Keratinocyte (primary cell): ENCODE measurements around the gene AUH. TPM values are rescaled to one million over a fixed set of nuclear protein-coding genes. Genes with fewer than 3 reads are reported as not detected.

ENCODE experiments used
- DNase-seq: peaks from one replicate; pipeline ENCODE4 v3.0.0-alpha.2; 2011; ENCODE audit warnings: low read depth, missing footprints, low spot score
- FAIRE-seq: peaks from 2 replicates; lab custom pipeline; 2011; peaks lifted over from hg19 to GRCh38; lab: Jason Lieb, UNC
- H2AFZ ChIP-seq: 2 replicates; pipeline ENCODE4 v1.6.0; 2012; ENCODE audit warnings: low read length, control low read depth, inconsistent platforms; ENCODE audit not compliant: control insufficient read depth
- H3K27ac ChIP-seq: 2 replicates; pipeline ENCODE4 v1.5.1; 2011; ENCODE audit warnings: low read length; ENCODE audit not compliant: control insufficient read depth, insufficient read depth
- H3K27me3 ChIP-seq: 3 replicates; pipeline ENCODE4 v1.6.0; 2011; ENCODE audit warnings: low read length; ENCODE audit not compliant: control insufficient read depth, insufficient read depth; ENCODE audit errors: extremely low read depth
- H3K36me3 ChIP-seq, 2 experiments: 2 replicates in 1 of 2; 3 replicates in 1 of 2; pipeline ENCODE4 v1.5.1; 2011; ENCODE audit warnings: low read length in 2 of 2, mild to moderate bottlenecking in 1 of 2; ENCODE audit not compliant: control insufficient read depth in 2 of 2, insufficient read depth in 2 of 2; ENCODE audit errors: extremely low read depth in 1 of 2
- H3K4me1 ChIP-seq: 3 replicates; pipeline ENCODE4 v1.5.1; 2011; ENCODE audit warnings: low read length; ENCODE audit not compliant: control insufficient read depth, insufficient read depth; ENCODE audit errors: extremely low read depth
- H3K4me2 ChIP-seq: 3 replicates; pipeline ENCODE4 v1.6.0; 2011; ENCODE audit warnings: low read depth, low read length; ENCODE audit not compliant: control insufficient read depth, insufficient read depth; ENCODE audit errors: extremely low read depth
- H3K4me3 ChIP-seq, 3 experiments: fragments of 200-600 bp in 1 of 3; sonication (generic) in 1 of 3; 2 replicates in 2 of 3; 3 replicates in 1 of 3; pipeline ENCODE4 v1.5.1; 2011 to 2016; ENCODE audit warnings: low read length in 3 of 3, mild to moderate bottlenecking in 3 of 3, control low read depth in 2 of 3, inconsistent platforms in 1 of 3, low read depth in 1 of 3, mixed read lengths in 1 of 3, mixed run types in 1 of 3, moderate library complexity in 1 of 3; ENCODE audit not compliant: control insufficient read depth in 2 of 3, insufficient read depth in 2 of 3; ENCODE audit errors: extremely low read depth in 1 of 3
- H3K79me2 ChIP-seq: 2 replicates; pipeline ENCODE4 v1.6.0; 2012; ENCODE audit warnings: low read length; ENCODE audit not compliant: control insufficient read depth, insufficient read depth
- H3K9ac ChIP-seq: 3 replicates; pipeline ENCODE4 v1.6.0; 2011; ENCODE audit warnings: low read length; ENCODE audit not compliant: control insufficient read depth, insufficient read depth; ENCODE audit errors: extremely low read depth
- H3K9me1 ChIP-seq: 3 replicates; pipeline ENCODE4 v1.6.0; 2011; ENCODE audit warnings: low read length; ENCODE audit not compliant: control insufficient read depth, insufficient read depth; ENCODE audit errors: extremely low read depth
- H3K9me3 ChIP-seq: 2 replicates; pipeline ENCODE4 v1.5.1; 2012; ENCODE audit warnings: low read depth, low read length; ENCODE audit not compliant: control insufficient read depth
- H4K20me1 ChIP-seq: 3 replicates; pipeline ENCODE4 v1.6.0; 2011; ENCODE audit warnings: low read length; ENCODE audit not compliant: control insufficient read depth, insufficient read depth; ENCODE audit errors: extremely low read depth
- EZH2 ChIP-seq: IDR thresholded peaks from one replicate; pipeline ENCODE4 v1.6.1; 2012; ENCODE audit warnings: inconsistent platforms, mild to moderate bottlenecking, low read length, moderate library complexity
- dilution Hi-C: fragments of 300-500 bp; cut with MboI; formaldehyde crosslinking; loops from one replicate; pipeline ENCODE4 v1.7.0; 2020; ENCODE audit warnings: low sequenced_read_pairs; ENCODE audit not compliant: extremely low pct_ligation_motif_present
- polyA plus RNA-seq, 5 experiments: library from polyadenylated mRNA; depleted of rRNA in 3 of 5; stranded (reverse) in 3 of 5; stranded (forward) in 1 of 5; unstranded in 1 of 5; fragments of >200 nt; gene quantifications; 1 replicate in 1 of 5; 2 replicates in 3 of 5; 3 replicates in 1 of 5; pipeline versions ENCODE4 v1.2.1 to v1.2.3, GENCODE V29; 2011 to 2012; ENCODE audit warnings: missing spikeins in 2 of 5, low read depth in 1 of 5, low replicate concordance in 1 of 5
- TF ChIP-seq, protein P1 (sequence below), 3 experiments: IDR thresholded peaks in 1 of 3; conservative IDR thresholded peaks in 1 of 3; optimal IDR thresholded peaks in 1 of 3; 2 replicates in 2 of 3; 3 replicates in 1 of 3; pipeline versions ENCODE3 to v1.5.1; 2011; ENCODE audit warnings: low read length in 3 of 3, mild to moderate bottlenecking in 3 of 3, moderate library complexity in 2 of 3, control low read depth in 1 of 3, inconsistent platforms in 1 of 3; ENCODE audit not compliant: insufficient read depth in 2 of 3; ENCODE audit errors: extremely low read depth in 1 of 3

Gene AUH
- polyA plus RNA-seq, 1 donor (not counting 4 experiments of a cell fraction or from before 2014, with no cell fraction given): 5.5 TPM

DNA sequence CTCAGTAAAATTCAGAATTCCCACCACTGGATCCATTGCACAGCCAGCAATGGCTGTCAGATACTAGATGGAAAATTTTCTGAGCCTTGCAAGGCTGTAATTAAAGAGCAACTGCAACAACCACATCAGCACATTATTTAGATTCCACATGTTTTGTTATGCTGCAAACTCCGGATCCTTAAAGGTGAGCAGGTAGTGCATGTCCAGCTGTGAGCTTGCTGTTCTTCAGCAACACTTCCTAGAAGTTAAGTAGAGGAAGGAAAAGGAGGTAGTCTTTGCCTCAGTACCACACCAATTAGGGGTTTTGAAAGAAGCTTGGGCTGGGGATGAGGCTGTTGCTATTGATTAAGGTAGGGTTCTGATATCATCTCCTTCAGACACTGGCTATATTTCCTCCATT, 144.3 kb downstream of the AUH start:
- TF ChIP-seq EZH2: no peak
- TF ChIP-seq, protein P1, sequence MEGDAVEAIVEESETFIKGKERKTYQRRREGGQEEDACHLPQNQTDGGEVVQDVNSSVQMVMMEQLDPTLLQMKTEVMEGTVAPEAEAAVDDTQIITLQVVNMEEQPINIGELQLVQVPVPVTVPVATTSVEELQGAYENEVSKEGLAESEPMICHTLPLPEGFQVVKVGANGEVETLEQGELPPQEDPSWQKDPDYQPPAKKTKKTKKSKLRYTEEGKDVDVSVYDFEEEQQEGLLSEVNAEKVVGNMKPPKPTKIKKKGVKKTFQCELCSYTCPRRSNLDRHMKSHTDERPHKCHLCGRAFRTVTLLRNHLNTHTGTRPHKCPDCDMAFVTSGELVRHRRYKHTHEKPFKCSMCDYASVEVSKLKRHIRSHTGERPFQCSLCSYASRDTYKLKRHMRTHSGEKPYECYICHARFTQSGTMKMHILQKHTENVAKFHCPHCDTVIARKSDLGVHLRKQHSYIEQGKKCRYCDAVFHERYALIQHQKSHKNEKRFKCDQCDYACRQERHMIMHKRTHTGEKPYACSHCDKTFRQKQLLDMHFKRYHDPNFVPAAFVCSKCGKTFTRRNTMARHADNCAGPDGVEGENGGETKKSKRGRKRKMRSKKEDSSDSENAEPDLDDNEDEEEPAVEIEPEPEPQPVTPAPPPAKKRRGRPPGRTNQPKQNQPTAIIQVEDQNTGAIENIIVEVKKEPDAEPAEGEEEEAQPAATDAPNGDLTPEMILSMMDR (optimal IDR thresholded peaks at IDR 0.05 in 1 of 3, IDR thresholded peaks at IDR 0.05 in 1 of 3, conservative IDR thresholded peaks at IDR 0.05 in 1 of 3; ENCODE audit: extremely low read depth in 1 of 3, insufficient read depth in 2 of 3, low read length in 3 of 3): no peak
- FAIRE-seq: no peak

DNA sequence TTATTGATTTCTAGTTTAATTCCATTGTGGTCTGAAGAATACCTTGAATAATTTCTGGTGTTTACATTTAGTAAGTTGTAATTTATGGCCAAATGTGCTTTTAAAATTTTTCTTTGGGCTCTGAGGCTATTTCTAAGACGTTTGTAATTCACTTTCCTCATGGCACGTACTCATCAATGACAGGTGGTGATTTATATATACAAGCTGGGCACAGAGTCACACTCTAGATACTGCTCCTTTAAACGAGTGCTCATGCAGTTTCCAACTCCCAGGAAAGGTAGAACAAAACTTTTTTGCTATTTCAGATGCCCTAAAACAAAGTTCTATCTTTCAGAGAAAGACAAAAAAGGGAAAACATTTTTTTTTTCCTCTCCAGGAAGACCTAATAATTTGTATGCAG, 146.9 kb downstream of the AUH start:
- no peak overlapping the region for H3K9ac ChIP-seq
- TF ChIP-seq EZH2: no peak
- TF ChIP-seq, protein P1 (optimal IDR thresholded peaks at IDR 0.05 in 1 of 3, IDR thresholded peaks at IDR 0.05 in 1 of 3, conservative IDR thresholded peaks at IDR 0.05 in 1 of 3; ENCODE audit: extremely low read depth in 1 of 3, insufficient read depth in 2 of 3, low read length in 3 of 3): no peak
- no peak for FAIRE-seq
- no peak for DNase-seq
- H2AFZ ChIP-seq: no peak overlapping the region
- no peak overlapping the region for H3K27ac ChIP-seq
- no peak overlapping the region for H3K4me3 ChIP-seq
- no peaks in the 10 kb centered on the region for H3K4me1 ChIP-seq
- no peaks in the 10 kb centered on the region for H3K9me3 ChIP-seq
- H3K79me2 ChIP-seq: no peaks in the 10 kb centered on the region
- H3K4me2 ChIP-seq: no peak overlapping the region
- dilution Hi-C loops: no loop called here
- no peaks in the 10 kb centered on the region for H3K27me3 ChIP-seq
- no peaks in the 10 kb centered on the region for H4K20me1 ChIP-seq
- H3K9me1 ChIP-seq: no peaks in the 10 kb centered on the region
- H3K36me3 ChIP-seq: no peaks in the 10 kb centered on the region

More for the DNA sequence above, 144.3 kb downstream of the AUH start:
- H3K27me3 ChIP-seq: no peaks in the 10 kb centered on the region
- H3K9ac ChIP-seq: no peak overlapping the region
- H3K4me2 ChIP-seq: no peak overlapping the region
- DNase-seq: no peak
- no peaks in the 10 kb centered on the region for H3K79me2 ChIP-seq
- no peak overlapping the region for H3K27ac ChIP-seq
- H3K4me1 ChIP-seq: no peaks in the 10 kb centered on the region
- H2AFZ ChIP-seq: no peak overlapping the region
- H3K4me3 ChIP-seq: no peak overlapping the region
- no peaks in the 10 kb centered on the region for H4K20me1 ChIP-seq
- dilution Hi-C loops: no loop called here
- H3K9me1 ChIP-seq: no peaks in the 10 kb centered on the region
- H3K9me3 ChIP-seq: no peaks in the 10 kb centered on the region
- H3K36me3 ChIP-seq: no peaks in the 10 kb centered on the region
